Measurements from ENCODE around the gene PRKCB. TPM values are rescaled to one million over a fixed set of nuclear protein-coding genes. Genes with fewer than 3 reads are reported as not detected.

PRKCB gene
- total RNA-seq, 1 donor from 2014 or later, result 0.38 TPM

DNA sequence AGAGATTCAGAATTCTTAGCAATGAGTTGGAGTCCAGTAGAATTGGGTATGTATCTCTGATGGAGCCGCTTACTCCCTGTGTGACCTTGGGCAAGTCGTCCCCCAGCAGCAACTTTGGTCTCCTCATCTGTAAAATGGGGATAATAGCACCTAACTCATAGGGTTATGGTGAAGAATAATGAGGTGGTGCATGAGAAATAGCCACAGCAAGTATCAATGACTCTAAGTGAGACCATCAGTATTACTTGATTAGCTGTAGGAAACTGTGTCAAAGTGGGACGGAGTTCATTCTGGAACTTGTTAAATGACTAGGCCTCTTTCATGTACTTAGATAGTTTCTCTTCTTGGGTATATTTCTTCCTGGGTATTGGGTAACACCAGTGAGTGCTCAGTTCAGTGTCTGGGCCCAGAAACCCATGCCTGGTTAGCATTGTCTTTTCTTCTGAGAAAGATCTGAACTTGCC lies 6.4 kb downstream of the PRKCB start:
- Mint-ChIP-seq H3K4me1 (no peaks in the 10 kb centered on the region), H3K9me3 (no peaks in the 10 kb centered on the region), H3K4me3 (no peak overlapping the region), H3K27me3 (ENCODE audit: low read depth) (peaks cover 85% of the 10 kb centered on the region), H3K27ac (no peak overlapping the region), H3K36me3 (no peaks in the 10 kb centered on the region)
- DNase-seq (ENCODE audit: low spot score in 2 of 2, unreplicated experiment in 2 of 2), result no peak
- TF ChIP-seq, protein P1, sequence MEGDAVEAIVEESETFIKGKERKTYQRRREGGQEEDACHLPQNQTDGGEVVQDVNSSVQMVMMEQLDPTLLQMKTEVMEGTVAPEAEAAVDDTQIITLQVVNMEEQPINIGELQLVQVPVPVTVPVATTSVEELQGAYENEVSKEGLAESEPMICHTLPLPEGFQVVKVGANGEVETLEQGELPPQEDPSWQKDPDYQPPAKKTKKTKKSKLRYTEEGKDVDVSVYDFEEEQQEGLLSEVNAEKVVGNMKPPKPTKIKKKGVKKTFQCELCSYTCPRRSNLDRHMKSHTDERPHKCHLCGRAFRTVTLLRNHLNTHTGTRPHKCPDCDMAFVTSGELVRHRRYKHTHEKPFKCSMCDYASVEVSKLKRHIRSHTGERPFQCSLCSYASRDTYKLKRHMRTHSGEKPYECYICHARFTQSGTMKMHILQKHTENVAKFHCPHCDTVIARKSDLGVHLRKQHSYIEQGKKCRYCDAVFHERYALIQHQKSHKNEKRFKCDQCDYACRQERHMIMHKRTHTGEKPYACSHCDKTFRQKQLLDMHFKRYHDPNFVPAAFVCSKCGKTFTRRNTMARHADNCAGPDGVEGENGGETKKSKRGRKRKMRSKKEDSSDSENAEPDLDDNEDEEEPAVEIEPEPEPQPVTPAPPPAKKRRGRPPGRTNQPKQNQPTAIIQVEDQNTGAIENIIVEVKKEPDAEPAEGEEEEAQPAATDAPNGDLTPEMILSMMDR (IDR thresholded peaks at IDR 0.05; ENCODE audit: unreplicated experiment), result no peak

DNA sequence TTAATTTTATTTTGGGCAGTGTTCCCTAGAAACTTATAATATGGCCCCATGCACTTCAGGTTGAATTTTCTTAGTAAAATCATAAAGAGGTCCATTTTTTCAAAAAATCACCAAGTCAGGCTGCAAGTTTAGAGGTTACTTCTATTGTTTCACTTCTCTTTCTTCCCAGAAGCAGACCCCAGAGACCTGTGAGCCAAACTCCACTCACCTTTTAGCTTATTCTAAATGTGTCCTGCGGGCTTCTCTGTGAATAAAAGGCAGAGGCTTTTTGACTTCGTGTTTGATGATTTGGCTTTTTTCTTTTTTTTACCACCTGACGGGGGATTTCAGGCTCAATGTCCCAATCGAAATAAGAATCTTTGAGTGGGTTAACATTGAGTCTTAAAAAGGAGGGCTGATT lies 7.4 kb downstream of the PRKCB start:
- H3K4me3 Mint-ChIP-seq, result no peak overlapping the region
- no peaks in the 10 kb centered on the region for H3K36me3 Mint-ChIP-seq
- TF ChIP-seq, protein P1 (IDR thresholded peaks at IDR 0.05; ENCODE audit: unreplicated experiment), result no peak
- H3K27me3 Mint-ChIP-seq (ENCODE audit: low read depth), result peaks cover 85% of the 10 kb centered on the region
- H3K9me3 Mint-ChIP-seq, result no peaks in the 10 kb centered on the region
- H3K27ac Mint-ChIP-seq, result no peak overlapping the region
- H3K4me1 Mint-ChIP-seq, result no peaks in the 10 kb centered on the region
- DNase-seq (ENCODE audit: low spot score in 2 of 2, unreplicated experiment in 2 of 2), result no peak

DNA sequence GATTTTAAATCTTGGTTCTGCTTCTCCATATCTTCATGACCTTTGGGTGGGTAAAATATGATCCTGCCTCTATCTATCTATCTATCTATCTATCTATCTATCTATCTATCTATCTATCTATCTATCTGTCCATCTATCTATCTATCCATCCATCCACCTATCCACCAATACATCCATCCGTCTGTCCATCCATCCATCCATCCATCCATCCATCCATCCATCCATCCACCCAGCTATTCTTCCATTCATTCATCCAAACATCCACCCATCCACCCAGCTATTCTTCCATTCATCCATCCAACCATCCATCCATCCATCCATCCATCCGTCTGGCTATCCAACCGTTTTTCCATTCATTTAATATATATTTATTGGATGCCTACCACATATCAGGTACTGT lies 11.5 kb downstream of the PRKCB start:
- Mint-ChIP-seq H3K9me3 (peaks cover 6% of the 10 kb centered on the region), H3K36me3 (no peaks in the 10 kb centered on the region), H3K4me1 (no peaks in the 10 kb centered on the region), H3K4me3 (no peak overlapping the region), H3K27me3 (ENCODE audit: low read depth) (peaks cover 80% of the 10 kb centered on the region), H3K27ac (no peak overlapping the region)
- TF ChIP-seq, protein P1 (IDR thresholded peaks at IDR 0.05; ENCODE audit: unreplicated experiment), result no peak
- DNase-seq (ENCODE audit: low spot score in 2 of 2, unreplicated experiment in 2 of 2), result no peak

DNA sequence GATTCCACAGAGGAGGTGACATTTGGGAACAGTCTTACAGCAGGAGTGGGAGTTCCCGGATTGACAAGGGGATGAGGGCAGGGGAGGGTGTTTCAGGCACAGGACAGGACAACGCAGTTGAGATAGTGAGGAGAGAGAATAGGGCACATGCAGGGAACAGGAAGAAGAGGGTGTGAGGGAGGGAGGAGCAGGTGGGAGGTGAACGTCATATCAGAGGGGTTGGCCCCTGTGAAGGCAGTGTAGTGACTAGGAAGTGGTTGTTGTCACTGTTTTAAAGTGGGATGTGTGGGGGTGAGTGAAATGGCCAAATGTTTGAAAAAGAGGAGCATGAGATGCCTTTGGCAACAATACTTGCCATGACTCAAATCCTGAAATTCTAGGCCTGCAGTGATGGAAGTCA lies 12.2 kb downstream of the PRKCB start:
- H3K27me3 Mint-ChIP-seq (ENCODE audit: low read depth), result peaks cover 79% of the 10 kb centered on the region

DNA sequence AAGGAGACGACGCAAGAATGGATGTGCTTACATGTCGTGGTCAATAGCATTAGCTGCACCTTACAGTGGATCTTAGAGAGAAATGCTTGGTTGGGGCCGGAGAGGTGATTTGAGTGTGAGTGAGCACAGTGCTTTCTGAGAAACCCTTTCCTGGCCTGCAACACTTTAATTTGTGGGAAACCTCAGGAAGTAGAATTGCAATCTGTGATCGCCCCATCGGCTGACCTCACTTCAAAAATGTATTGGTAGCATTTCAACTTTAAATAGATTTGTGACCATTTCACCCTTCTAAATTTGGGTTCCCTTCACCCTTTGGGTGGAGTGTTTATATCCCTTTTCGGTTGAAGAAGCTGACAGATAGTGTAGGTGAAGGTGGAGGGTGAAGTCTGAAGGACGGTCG lies 13.2 kb downstream of the PRKCB start:
- Mint-ChIP-seq H3K27ac (no peak overlapping the region), H3K4me3 (no peak overlapping the region), H3K9me3 (peaks cover 6% of the 10 kb centered on the region), H3K27me3 (ENCODE audit: low read depth) (peaks cover 83% of the 10 kb centered on the region), H3K4me1 (no peaks in the 10 kb centered on the region), H3K36me3 (no peaks in the 10 kb centered on the region)
- TF ChIP-seq, protein P1 (IDR thresholded peaks at IDR 0.05; ENCODE audit: unreplicated experiment), result no peak
- DNase-seq (ENCODE audit: low spot score in 2 of 2, unreplicated experiment in 2 of 2), result no peak

More for the DNA sequence above, 12.2 kb downstream of the PRKCB start:
- H3K36me3 Mint-ChIP-seq, result no peaks in the 10 kb centered on the region
- no peak overlapping the region for H3K4me3 Mint-ChIP-seq
- TF ChIP-seq, protein P1 (IDR thresholded peaks at IDR 0.05; ENCODE audit: unreplicated experiment), result no peak
- DNase-seq (ENCODE audit: low spot score in 2 of 2, unreplicated experiment in 2 of 2), result no peak
- peaks cover 6% of the 10 kb centered on the region for H3K9me3 Mint-ChIP-seq
- H3K27ac Mint-ChIP-seq, result no peak overlapping the region
- H3K4me1 Mint-ChIP-seq, result no peaks in the 10 kb centered on the region

Measured in mesothelial cell of epicardium (in vitro differentiated cells).